ENCODE results near the gene PAK1. TPM values are rescaled to one million over a fixed set of nuclear protein-coding genes. Genes with fewer than 3 reads are reported as not detected.
A peak's percentile ranks its signal among the peaks of the same experiment; 100 is the strongest.

Gene PAK1
- total RNA-seq, 1 experiment from 2014 or later, result 26.1 TPM

GRCh38 chr11:77406396-77406795, 67.5 kb downstream of the PAK1 start:
- BruUV-seq (replicated peaks), result no TSS peak
- ChIA-PET POLR2A (ENCODE audit: unreplicated experiment) (no interaction called here), CTCF (no interaction called here)
- H3K27me3 ChIP-seq (ENCODE audit: low read length), result no peaks in the 10 kb centered on the region
- H3K9me2 ChIP-seq (replicated peaks; ENCODE audit: low read length), result no peaks in the 10 kb centered on the region
- no peak overlapping the region for H2AFZ ChIP-seq (ENCODE audit: low read length)
- H3K79me2 ChIP-seq (ENCODE audit: low read length), result no peaks in the 10 kb centered on the region
- H3K27ac ChIP-seq (ENCODE audit: low read length), result no peak overlapping the region
- no peak overlapping the region for H3K4me3 ChIP-seq (ENCODE audit: low read length)
- ATAC-seq, result no peak
- no peak overlapping the region for H3K4me2 ChIP-seq (ENCODE audit: low read length)
- DNase-seq, result no peak
- H4K20me1 ChIP-seq (ENCODE audit: low read length), result no peaks in the 10 kb centered on the region
- no peaks in the 10 kb centered on the region for H3K36me3 ChIP-seq (ENCODE audit: low read depth, low read length)
- peaks cover 29% of the 10 kb centered on the region for H3K4me1 ChIP-seq (ENCODE audit: insufficient read depth, low read length)
- no peak overlapping the region for H3K9ac ChIP-seq (ENCODE audit: low read length)
- intact Hi-C loops (cut with micrococcal nuclease), result loop anchor here (2.0 to 10.0 kb wide), 2 partner anchors 32 to 212 kb away; no protein-coding TSS in a partner anchor
- H3K9me3 ChIP-seq (ENCODE audit: low read length), result no peaks in the 10 kb centered on the region
- H3F3A ChIP-seq (ENCODE audit: low read length, unreplicated experiment), result no peaks in the 10 kb centered on the region
- TF ChIP-seq, protein P1, sequence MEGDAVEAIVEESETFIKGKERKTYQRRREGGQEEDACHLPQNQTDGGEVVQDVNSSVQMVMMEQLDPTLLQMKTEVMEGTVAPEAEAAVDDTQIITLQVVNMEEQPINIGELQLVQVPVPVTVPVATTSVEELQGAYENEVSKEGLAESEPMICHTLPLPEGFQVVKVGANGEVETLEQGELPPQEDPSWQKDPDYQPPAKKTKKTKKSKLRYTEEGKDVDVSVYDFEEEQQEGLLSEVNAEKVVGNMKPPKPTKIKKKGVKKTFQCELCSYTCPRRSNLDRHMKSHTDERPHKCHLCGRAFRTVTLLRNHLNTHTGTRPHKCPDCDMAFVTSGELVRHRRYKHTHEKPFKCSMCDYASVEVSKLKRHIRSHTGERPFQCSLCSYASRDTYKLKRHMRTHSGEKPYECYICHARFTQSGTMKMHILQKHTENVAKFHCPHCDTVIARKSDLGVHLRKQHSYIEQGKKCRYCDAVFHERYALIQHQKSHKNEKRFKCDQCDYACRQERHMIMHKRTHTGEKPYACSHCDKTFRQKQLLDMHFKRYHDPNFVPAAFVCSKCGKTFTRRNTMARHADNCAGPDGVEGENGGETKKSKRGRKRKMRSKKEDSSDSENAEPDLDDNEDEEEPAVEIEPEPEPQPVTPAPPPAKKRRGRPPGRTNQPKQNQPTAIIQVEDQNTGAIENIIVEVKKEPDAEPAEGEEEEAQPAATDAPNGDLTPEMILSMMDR (conservative IDR thresholded peaks at IDR 0.05; ENCODE audit: low read depth, low read length), result no peak
- TF ChIP-seq EZH2phosphoT487 (IDR thresholded peaks at IDR 0.05; ENCODE audit: borderline replicate concordance, low read length) (no peak), EZH2 (IDR thresholded peaks at IDR 0.05; ENCODE audit: low read length, unreplicated experiment) (no peak)

GRCh38 chr11:77403211-77403610, 70.7 kb downstream of the PAK1 start:
- DNase-seq, result no peak
- BruUV-seq (replicated peaks), result no TSS peak
- H3F3A ChIP-seq (ENCODE audit: low read length, unreplicated experiment), result no peaks in the 10 kb centered on the region
- H3K9me2 ChIP-seq (replicated peaks; ENCODE audit: low read length), result no peaks in the 10 kb centered on the region
- TF ChIP-seq EZH2phosphoT487 (IDR thresholded peaks at IDR 0.05; ENCODE audit: borderline replicate concordance, low read length), result no peak
- TF ChIP-seq EZH2 (IDR thresholded peaks at IDR 0.05; ENCODE audit: low read length, unreplicated experiment), result no peak
- TF ChIP-seq, protein P1 (conservative IDR thresholded peaks at IDR 0.05; ENCODE audit: low read depth, low read length), result no peak
- H3K79me2 ChIP-seq (ENCODE audit: low read length), result no peaks in the 10 kb centered on the region
- peaks cover 24% of the 10 kb centered on the region for H3K4me1 ChIP-seq (ENCODE audit: insufficient read depth, low read length)
- no peak for ATAC-seq
- ChIA-PET CTCF (no interaction called here), POLR2A (ENCODE audit: unreplicated experiment) (no interaction called here)
- no peak overlapping the region for H3K4me3 ChIP-seq (ENCODE audit: low read length)
- H2AFZ ChIP-seq (ENCODE audit: low read length), result no peak overlapping the region
- intact Hi-C loops (cut with micrococcal nuclease), result loop anchor here (10.0 kb wide), 1 partner anchor 208 kb away; no protein-coding TSS in a partner anchor
- H4K20me1 ChIP-seq (ENCODE audit: low read length), result no peaks in the 10 kb centered on the region
- no peaks in the 10 kb centered on the region for H3K36me3 ChIP-seq (ENCODE audit: low read depth, low read length)
- H3K27ac ChIP-seq (ENCODE audit: low read length), result no peak overlapping the region
- no peak overlapping the region for H3K4me2 ChIP-seq (ENCODE audit: low read length)
- no peaks in the 10 kb centered on the region for H3K27me3 ChIP-seq (ENCODE audit: low read length)
- H3K9me3 ChIP-seq (ENCODE audit: low read length), result no peaks in the 10 kb centered on the region
- H3K9ac ChIP-seq (ENCODE audit: low read length), result no peak overlapping the region

DNA sequence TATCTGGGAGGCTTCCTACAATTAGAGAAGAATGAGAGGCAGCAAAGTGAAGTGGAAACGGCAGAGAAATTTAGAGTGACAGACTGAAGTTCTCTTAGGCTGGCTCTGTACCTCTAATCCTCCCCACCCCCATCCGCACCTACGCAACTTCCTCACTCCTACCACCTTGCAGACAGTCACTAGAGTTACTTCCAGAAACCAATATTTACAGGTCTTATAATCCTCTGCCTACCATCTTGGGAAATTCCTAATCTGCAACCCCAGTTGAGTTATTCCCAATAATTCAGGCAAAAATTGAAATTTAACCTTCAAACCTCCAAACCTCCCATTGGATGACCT, 71.7 kb downstream of the PAK1 start:
- Histone ChIP-seq H3K9me2 (replicated peaks; ENCODE audit: low read length) (no peaks in the 10 kb centered on the region), H3K27ac (ENCODE audit: low read length) (no peak overlapping the region), H3K36me3 (ENCODE audit: low read depth, low read length) (no peaks in the 10 kb centered on the region), H3K4me1 (ENCODE audit: insufficient read depth, low read length) (peaks cover 15% of the 10 kb centered on the region), H3F3A (ENCODE audit: low read length, unreplicated experiment) (no peaks in the 10 kb centered on the region), H3K79me2 (ENCODE audit: low read length) (no peaks in the 10 kb centered on the region), H4K20me1 (ENCODE audit: low read length) (no peaks in the 10 kb centered on the region), H2AFZ (ENCODE audit: low read length) (no peak overlapping the region), H3K27me3 (ENCODE audit: low read length) (no peaks in the 10 kb centered on the region), H3K4me3 (ENCODE audit: low read length) (no peak overlapping the region), H3K9me3 (ENCODE audit: low read length) (no peaks in the 10 kb centered on the region), H3K9ac (ENCODE audit: low read length) (no peak overlapping the region), H3K4me2 (ENCODE audit: low read length) (no peak overlapping the region)
- intact Hi-C loops (cut with micrococcal nuclease), result loop anchor here (10.0 kb wide), 1 partner anchor 207 kb away; no protein-coding TSS in a partner anchor
- no TSS peak for BruUV-seq (replicated peaks)
- DNase-seq, result no peak
- ChIA-PET CTCF (interaction anchor here (0.6 kb wide), 1 partner anchor 355 kb away, joined by 7 read pairs; no protein-coding TSS in a partner anchor), POLR2A (ENCODE audit: unreplicated experiment) (no interaction called here)
- TF ChIP-seq, protein P1 (conservative IDR thresholded peaks at IDR 0.05; ENCODE audit: low read depth, low read length), result no peak
- TF ChIP-seq EZH2phosphoT487 (IDR thresholded peaks at IDR 0.05; ENCODE audit: borderline replicate concordance, low read length) (no peak), EZH2 (IDR thresholded peaks at IDR 0.05; ENCODE audit: low read length, unreplicated experiment) (no peak)
- ATAC-seq, result 0 out of 2 replicates have a peak, but pooled peaks have one; percentile 20
